Astrocyte (in vitro differentiated cells and primary cell): ENCODE measurements around the gene BTBD2. TPM values are rescaled to one million over a fixed set of nuclear protein-coding genes. Genes with fewer than 3 reads are reported as not detected.
A peak's percentile ranks its signal among the peaks of the same experiment; 100 is the strongest.

Experiments
- DNase-seq: peaks from one replicate; pipeline ENCODE4 v3.0.0-alpha.2; 2010; ENCODE audit warnings: low read depth
- FAIRE-seq: peaks from 2 replicates; lab custom pipeline; 2011; peaks lifted over from hg19 to GRCh38; lab: Jason Lieb, UNC
- H2AFZ ChIP-seq: 2 replicates; pipeline ENCODE4 v1.6.0; 2012; ENCODE audit warnings: low read depth, low read length, inconsistent platforms
- H3K27ac ChIP-seq: 2 replicates; pipeline ENCODE4 v1.5.1; 2011; ENCODE audit warnings: low read depth, low read length, inconsistent platforms
- H3K27me3 ChIP-seq: 2 replicates; pipeline ENCODE4 v1.6.0; 2011; ENCODE audit warnings: low read length, inconsistent platforms; ENCODE audit not compliant: insufficient read depth
- H3K36me3 ChIP-seq: 2 replicates; pipeline ENCODE4 v1.5.1; 2011; ENCODE audit warnings: low read length, inconsistent platforms; ENCODE audit not compliant: insufficient read depth
- H3K4me1 ChIP-seq: 2 replicates; pipeline ENCODE4 v1.5.1; 2011; ENCODE audit warnings: low read length, inconsistent platforms; ENCODE audit not compliant: insufficient read depth
- H3K4me2 ChIP-seq: 2 replicates; pipeline ENCODE4 v1.6.0; 2012; ENCODE audit warnings: low read length, inconsistent platforms
- H3K4me3 ChIP-seq: 2 replicates; pipeline ENCODE4 v1.5.1; 2011; ENCODE audit warnings: low read depth, mild to moderate bottlenecking, low read length, inconsistent platforms; ENCODE audit not compliant: insufficient read depth
- H3K79me2 ChIP-seq: 2 replicates; pipeline ENCODE4 v1.6.0; 2012; ENCODE audit warnings: mild to moderate bottlenecking, low read length, inconsistent platforms; ENCODE audit not compliant: insufficient read depth
- H3K9ac ChIP-seq: 2 replicates; pipeline ENCODE4 v1.6.0; 2012; ENCODE audit warnings: mild to moderate bottlenecking, low read length, inconsistent platforms
- H3K9me3 ChIP-seq: 2 replicates; pipeline ENCODE4 v1.5.1; 2012; ENCODE audit warnings: low read depth, mild to moderate bottlenecking, low read length, inconsistent platforms; ENCODE audit not compliant: insufficient read depth
- H4K20me1 ChIP-seq: 2 replicates; pipeline ENCODE4 v1.6.0; 2012; ENCODE audit warnings: low read length, inconsistent platforms; ENCODE audit not compliant: insufficient read depth
- H3K27ac Mint-ChIP-seq: one replicate; pipeline ENCODE4 v1.8.0; 2021; ENCODE audit warnings: mild to moderate bottlenecking, mixed read lengths; ENCODE audit not compliant: unreplicated experiment
- H3K27me3 Mint-ChIP-seq: one replicate; pipeline ENCODE4 v1.8.0; 2021; ENCODE audit warnings: low read depth, mixed read lengths; ENCODE audit not compliant: unreplicated experiment
- H3K36me3 Mint-ChIP-seq: one replicate; pipeline ENCODE4 v1.8.0; 2021; ENCODE audit warnings: low read depth, mixed read lengths; ENCODE audit not compliant: unreplicated experiment
- H3K4me1 Mint-ChIP-seq: one replicate; pipeline ENCODE4 v1.8.0; 2021; ENCODE audit warnings: low read depth, mixed read lengths; ENCODE audit not compliant: unreplicated experiment
- H3K4me3 Mint-ChIP-seq: one replicate; pipeline ENCODE4 v1.8.0; 2021; ENCODE audit warnings: mild to moderate bottlenecking, moderate library complexity, mixed read lengths; ENCODE audit not compliant: unreplicated experiment
- H3K9me3 Mint-ChIP-seq: one replicate; pipeline ENCODE4 v1.8.0; 2021; ENCODE audit warnings: mild to moderate bottlenecking, mixed read lengths; ENCODE audit not compliant: unreplicated experiment
- EZH2 ChIP-seq: IDR thresholded peaks from 2 replicates; pipeline ENCODE4 v1.6.1; 2012; ENCODE audit warnings: mild to moderate bottlenecking, low read length, inconsistent platforms; ENCODE audit not compliant: insufficient read depth
- total RNA-seq: library from RNA; stranded (reverse); gene quantifications from 2 replicates; pipeline ENCODE4 v1.2.1, GENCODE V29; 2021
- TF ChIP-seq, protein P1 (sequence below): IDR thresholded peaks from 2 replicates; pipeline ENCODE4 v1.5.1; 2011; ENCODE audit warnings: low read depth, mild to moderate bottlenecking, inconsistent platforms, low read length, moderate library complexity; ENCODE audit not compliant: insufficient read depth

The BTBD2 gene
- total RNA-seq, 1 donor from 2014 or later, result 53.7 TPM

DNA sequence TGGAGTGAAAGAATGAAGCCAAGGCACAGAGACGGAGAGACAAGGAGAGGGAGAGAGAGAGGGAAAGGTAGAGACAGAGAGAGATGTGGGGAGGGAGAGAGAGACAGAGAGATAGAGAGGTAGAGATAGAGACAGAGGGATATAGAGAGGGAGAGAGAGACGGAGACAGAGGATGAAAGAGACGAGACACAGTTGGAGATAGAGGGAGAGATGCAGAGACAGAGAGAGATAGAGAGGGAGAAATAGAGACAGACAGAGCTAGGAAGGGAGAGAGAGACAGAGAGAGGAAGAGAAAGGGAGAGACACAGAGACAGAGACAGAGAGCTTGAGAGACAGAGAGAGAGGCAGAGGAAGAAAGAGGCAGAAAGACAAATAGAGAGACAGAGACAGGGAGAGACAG is 79.1 kb downstream of the BTBD2 start:
- H3K4me3 ChIP-seq, result no peak overlapping the region
- FAIRE-seq, result no peak

DNA sequence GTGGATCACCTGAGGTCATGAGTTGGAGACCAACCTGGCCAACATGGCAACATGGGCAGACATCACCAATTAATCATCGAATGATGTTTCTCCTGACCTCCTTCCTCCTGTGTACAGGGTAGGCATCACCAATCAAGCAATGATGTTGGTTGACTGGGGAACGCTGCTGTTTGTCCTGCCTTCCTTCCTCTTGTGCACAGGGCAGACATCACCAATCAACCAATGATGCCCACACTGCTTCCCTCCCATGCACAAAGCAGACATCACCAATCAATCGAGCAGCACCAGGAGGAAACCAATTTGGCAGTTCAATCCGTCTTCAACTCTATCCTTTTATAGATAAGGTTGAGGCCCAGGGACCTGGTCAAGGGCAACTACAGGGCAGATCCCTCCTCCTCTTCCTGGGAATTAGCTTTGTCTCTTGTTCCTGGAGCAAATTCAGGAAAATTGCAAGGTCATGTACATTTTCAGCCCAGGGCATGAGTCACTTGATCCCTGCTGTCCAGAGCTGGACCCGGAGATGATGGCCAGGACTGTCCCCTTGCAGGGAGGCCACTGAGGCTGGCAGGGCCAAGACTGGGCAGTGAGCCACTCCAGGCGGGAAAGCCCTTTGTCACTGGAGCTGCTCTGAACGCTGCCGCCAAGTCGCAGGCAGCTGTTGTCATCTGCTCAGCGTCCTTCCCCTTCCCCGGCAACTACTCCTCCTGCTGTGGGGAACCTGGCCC is 79.9 kb downstream of the BTBD2 start:
- no peak overlapping the region for H3K4me3 Mint-ChIP-seq
- no peak overlapping the region for H2AFZ ChIP-seq
- no peak overlapping the region for H3K27ac Mint-ChIP-seq
- peaks cover 6% of the 10 kb centered on the region for H3K4me1 Mint-ChIP-seq
- H3K4me2 ChIP-seq, result no peak overlapping the region
- TF ChIP-seq EZH2, result no peak
- TF ChIP-seq, protein P1, sequence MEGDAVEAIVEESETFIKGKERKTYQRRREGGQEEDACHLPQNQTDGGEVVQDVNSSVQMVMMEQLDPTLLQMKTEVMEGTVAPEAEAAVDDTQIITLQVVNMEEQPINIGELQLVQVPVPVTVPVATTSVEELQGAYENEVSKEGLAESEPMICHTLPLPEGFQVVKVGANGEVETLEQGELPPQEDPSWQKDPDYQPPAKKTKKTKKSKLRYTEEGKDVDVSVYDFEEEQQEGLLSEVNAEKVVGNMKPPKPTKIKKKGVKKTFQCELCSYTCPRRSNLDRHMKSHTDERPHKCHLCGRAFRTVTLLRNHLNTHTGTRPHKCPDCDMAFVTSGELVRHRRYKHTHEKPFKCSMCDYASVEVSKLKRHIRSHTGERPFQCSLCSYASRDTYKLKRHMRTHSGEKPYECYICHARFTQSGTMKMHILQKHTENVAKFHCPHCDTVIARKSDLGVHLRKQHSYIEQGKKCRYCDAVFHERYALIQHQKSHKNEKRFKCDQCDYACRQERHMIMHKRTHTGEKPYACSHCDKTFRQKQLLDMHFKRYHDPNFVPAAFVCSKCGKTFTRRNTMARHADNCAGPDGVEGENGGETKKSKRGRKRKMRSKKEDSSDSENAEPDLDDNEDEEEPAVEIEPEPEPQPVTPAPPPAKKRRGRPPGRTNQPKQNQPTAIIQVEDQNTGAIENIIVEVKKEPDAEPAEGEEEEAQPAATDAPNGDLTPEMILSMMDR, result no peak
- no peaks in the 10 kb centered on the region for H4K20me1 ChIP-seq
- peaks cover 6% of the 10 kb centered on the region for H3K36me3 Mint-ChIP-seq
- peaks cover 11% of the 10 kb centered on the region for H3K4me1 ChIP-seq
- no peaks in the 10 kb centered on the region for H3K27me3 ChIP-seq
- no peaks in the 10 kb centered on the region for H3K36me3 ChIP-seq
- no peak overlapping the region for H3K27ac ChIP-seq
- peaks cover 9% of the 10 kb centered on the region for H3K9me3 ChIP-seq
- H3K27me3 Mint-ChIP-seq, result peaks cover 3% of the 10 kb centered on the region
- peaks cover 7% of the 10 kb centered on the region for H3K9me3 Mint-ChIP-seq
- DNase-seq (peak; percentile 36), FAIRE-seq (no peak)
- H3K4me3 ChIP-seq, result no peak overlapping the region
- no peak overlapping the region for H3K9ac ChIP-seq
- H3K79me2 ChIP-seq, result no peaks in the 10 kb centered on the region

More for the DNA sequence above, 79.1 kb downstream of the BTBD2 start:
- Histone ChIP-seq H3K4me1 (peaks cover 11% of the 10 kb centered on the region), H3K79me2 (peaks cover under 1% of the 10 kb centered on the region), H3K9ac (no peak overlapping the region), H4K20me1 (no peaks in the 10 kb centered on the region), H3K27me3 (no peaks in the 10 kb centered on the region), H2AFZ (no peak overlapping the region), H3K9me3 (peaks cover 9% of the 10 kb centered on the region), H3K36me3 (no peaks in the 10 kb centered on the region), H3K27ac (no peak overlapping the region), H3K4me2 (no peak overlapping the region)
- TF ChIP-seq, protein P1, result no peak
- TF ChIP-seq EZH2, result no peak
- no peak overlapping the region for H3K27ac Mint-ChIP-seq
- peaks cover 3% of the 10 kb centered on the region for H3K27me3 Mint-ChIP-seq
- H3K4me3 Mint-ChIP-seq, result no peak overlapping the region
- H3K4me1 Mint-ChIP-seq, result peaks cover 6% of the 10 kb centered on the region
- peaks cover 6% of the 10 kb centered on the region for H3K36me3 Mint-ChIP-seq
- H3K9me3 Mint-ChIP-seq, result peaks cover 7% of the 10 kb centered on the region
- DNase-seq, result no peak

Other genes starting within 250 kb of the BTBD2 start
- gene ATP8B3, start 203.4 kb downstream of the BTBD2 start, total RNA-seq, result 3.0 and 4.4 TPM in 2 replicates
- 35.5 and 36.2 TPM in 2 replicates for gene REXO1, start 167.2 kb downstream of the BTBD2 start, total RNA-seq
- 52.4 and 58.1 TPM in 2 replicates for gene KLF16, start 152.1 kb downstream of the BTBD2 start, total RNA-seq
- 56.7 and 61.4 TPM in 2 replicates for gene ABHD17A, start 130.2 kb downstream of the BTBD2 start, total RNA-seq
- 3.7 and 5.7 TPM in 2 replicates for gene ADAT3, start 110.3 kb downstream of the BTBD2 start, total RNA-seq
- 72.2 and 73.4 TPM in 2 replicates for gene SCAMP4, start 110.3 kb downstream of the BTBD2 start, total RNA-seq
- gene CSNK1G2, start 74.5 kb downstream of the BTBD2 start, total RNA-seq, result 60.8 and 64.1 TPM in 2 replicates
- 123 and 146 TPM in 2 replicates for gene MKNK2, start 35.5 kb upstream of the BTBD2 start, total RNA-seq
- gene MOB3A, start 80.6 kb upstream of the BTBD2 start, total RNA-seq, result 45.3 and 47.2 TPM in 2 replicates
- gene IZUMO4, start 81.2 kb upstream of the BTBD2 start, total RNA-seq, result 5.6 and 5.8 TPM in 2 replicates
- 162 and 167 TPM in 2 replicates for gene AP3D1, start 135.9 kb upstream of the BTBD2 start, total RNA-seq
- gene DOT1L, start 148.2 kb upstream of the BTBD2 start, total RNA-seq, result 21.7 and 25.6 TPM in 2 replicates
- gene PLEKHJ1, start 220.6 kb upstream of the BTBD2 start, total RNA-seq, result 69.9 and 78.3 TPM in 2 replicates
- gene SF3A2, start 221.1 kb upstream of the BTBD2 start, total RNA-seq, result 76.6 and 83.2 TPM in 2 replicates
- gene AMH, start 233.6 kb upstream of the BTBD2 start, total RNA-seq, result 3.5 and 4.6 TPM in 2 replicates
- 0.36 and 1.3 TPM in 2 replicates for gene JSRP1, start 240.7 kb upstream of the BTBD2 start, total RNA-seq